H9 (cell line): ENCODE measurements around the gene ZMYM3. TPM values are rescaled to one million over a fixed set of nuclear protein-coding genes. Genes with fewer than 3 reads are reported as not detected.

Experiments
- DNase-seq: peaks from one replicate; pipeline ENCODE4 v3.0.0-alpha.2; 2017
- H2AFZ ChIP-seq: one replicate; pipeline ENCODE4 v1.6.1; 2013; ENCODE audit warnings: mild to moderate bottlenecking, low read length, control low read depth, moderate library complexity
- H2AK5ac ChIP-seq: 2 replicates; pipeline ENCODE4 v1.6.1; 2013; ENCODE audit warnings: low read length, control low read depth, mixed read lengths; ENCODE audit not compliant: insufficient read length
- H2BK120ac ChIP-seq: one replicate; pipeline ENCODE4 v1.6.1; 2013; ENCODE audit warnings: low read depth, mild to moderate bottlenecking, low read length, control low read depth, inconsistent platforms; ENCODE audit not compliant: poor library complexity, severe bottlenecking
- H2BK12ac ChIP-seq: 2 replicates; pipeline ENCODE4 v1.6.1; 2013; ENCODE audit warnings: low read length, control low read depth, mixed read lengths, low read depth; ENCODE audit not compliant: insufficient read length
- H2BK15ac ChIP-seq: 2 replicates; pipeline ENCODE4 v1.6.1; 2013; ENCODE audit warnings: low read depth, low read length, control low read depth
- H2BK20ac ChIP-seq: one replicate; pipeline ENCODE4 v1.6.1; 2013; ENCODE audit warnings: low read depth, mild to moderate bottlenecking, low read length, control low read depth, inconsistent platforms; ENCODE audit not compliant: poor library complexity, severe bottlenecking
- H2BK5ac ChIP-seq: 2 replicates; pipeline ENCODE4 v1.6.1; 2013; ENCODE audit warnings: low read length, control low read depth, mixed read lengths; ENCODE audit not compliant: insufficient read length
- H3K14ac ChIP-seq: 2 replicates; pipeline ENCODE4 v1.6.1; 2013; ENCODE audit warnings: low read length, control low read depth; ENCODE audit not compliant: insufficient read depth
- H3K18ac ChIP-seq: 2 replicates; pipeline ENCODE4 v1.6.1; 2013; ENCODE audit warnings: low read depth, mild to moderate bottlenecking, mixed read lengths, low read length, control low read depth; ENCODE audit not compliant: insufficient read length
- H3K23ac ChIP-seq: 2 replicates; pipeline ENCODE4 v1.6.1; 2013; ENCODE audit warnings: low read length, control low read depth, mixed read lengths, low read depth; ENCODE audit not compliant: insufficient read length
- H3K23me2 ChIP-seq: 2 replicates; pipeline ENCODE4 v1.6.1; 2013; ENCODE audit warnings: low read depth, mild to moderate bottlenecking, mixed read lengths, low read length, control low read depth; ENCODE audit not compliant: insufficient read length, poor library complexity, severe bottlenecking
- H3K27ac ChIP-seq: 2 replicates; pipeline ENCODE4 v1.5.1; 2013; ENCODE audit warnings: low read length, control low read depth, mixed read lengths, low read depth; ENCODE audit not compliant: insufficient read length
- H3K27me3 ChIP-seq: 2 replicates; pipeline ENCODE4 v1.6.1; 2013; ENCODE audit warnings: low read length, control low read depth, inconsistent platforms; ENCODE audit not compliant: insufficient read depth
- H3K4ac ChIP-seq: 2 replicates; pipeline ENCODE4 v1.6.1; 2013; ENCODE audit warnings: low read depth, mild to moderate bottlenecking, control low read depth, inconsistent platforms, low read length, moderate library complexity
- H3K4me1 ChIP-seq: 2 replicates; pipeline ENCODE4 v1.6.1; 2013; ENCODE audit warnings: low read length, control low read depth, inconsistent platforms; ENCODE audit not compliant: insufficient read depth
- H3K4me2 ChIP-seq: 2 replicates; pipeline ENCODE4 v1.6.1; 2013; ENCODE audit warnings: low read length, control low read depth, mixed read lengths; ENCODE audit not compliant: insufficient read length, insufficient read depth
- H3K56ac ChIP-seq: 2 replicates; pipeline ENCODE4 v1.6.1; 2013; ENCODE audit warnings: low read depth, mild to moderate bottlenecking, mixed read lengths, low read length, control low read depth; ENCODE audit not compliant: insufficient read length
- H3K79me1 ChIP-seq: 2 replicates; pipeline ENCODE4 v1.6.1; 2013; ENCODE audit warnings: low read depth, mild to moderate bottlenecking, moderate library complexity, low read length, control low read depth, inconsistent platforms; ENCODE audit not compliant: insufficient read depth, poor library complexity, severe bottlenecking
- H3K79me2 ChIP-seq: 2 replicates; pipeline ENCODE4 v1.6.1; 2013; ENCODE audit warnings: low read length, control low read depth, inconsistent platforms; ENCODE audit not compliant: insufficient read depth
- H3K9ac ChIP-seq: 2 replicates; pipeline ENCODE4 v1.6.1; 2013; ENCODE audit warnings: low read length, control low read depth, mixed read lengths; ENCODE audit not compliant: insufficient read length; ENCODE audit errors: extremely low read depth
- H3K9me3 ChIP-seq: one replicate; pipeline ENCODE4 v1.6.1; 2013; ENCODE audit warnings: low read depth, low read length, inconsistent platforms; ENCODE audit not compliant: control insufficient read depth
- H3T11ph ChIP-seq: one replicate; pipeline ENCODE4 v1.6.1; 2013; ENCODE audit warnings: mild to moderate bottlenecking, low read length, control low read depth, inconsistent platforms
- H4K20me1 ChIP-seq: one replicate; pipeline ENCODE4 v1.6.1; 2013; ENCODE audit not compliant: control insufficient read depth, insufficient read length, insufficient read depth
- H4K5ac ChIP-seq: 2 replicates; pipeline ENCODE4 v1.6.1; 2013; ENCODE audit warnings: low read depth, mild to moderate bottlenecking, mixed read lengths, low read length, control low read depth; ENCODE audit not compliant: insufficient read length
- H4K8ac ChIP-seq: replicated peaks from 2 replicates; pipeline ENCODE4 v1.6.1; 2013; ENCODE audit warnings: low read length, control low read depth, mixed read lengths, low read depth; ENCODE audit not compliant: insufficient read length
- H4K91ac ChIP-seq: 2 replicates; pipeline ENCODE4 v1.6.1; 2013; ENCODE audit warnings: low read depth, mild to moderate bottlenecking, moderate library complexity, mixed read lengths, low read length, control low read depth; ENCODE audit not compliant: insufficient read length
- H3K27ac Mint-ChIP-seq, 3 experiments: 2 replicates in 2 of 3; 3 replicates in 1 of 3; pipeline ENCODE4 v1.8.0; 2020 to 2021; ENCODE audit warnings: mixed read lengths in 3 of 3, mild to moderate bottlenecking in 1 of 3, moderate library complexity in 1 of 3
- H3K27me3 Mint-ChIP-seq: 2 replicates; pipeline ENCODE4 v1.8.0; 2021; ENCODE audit warnings: low read depth, mild to moderate bottlenecking, moderate library complexity, mixed read lengths
- H3K36me3 Mint-ChIP-seq, 3 experiments: 2 replicates in 2 of 3; 3 replicates in 1 of 3; pipeline ENCODE4 v1.8.0; 2020 to 2021; ENCODE audit warnings: low read depth in 3 of 3, mixed read lengths in 3 of 3; ENCODE audit not compliant: insufficient read depth in 1 of 3
- H3K4me1 Mint-ChIP-seq, 2 experiments: 2 replicates each; pipeline ENCODE4 v1.8.0; 2020; ENCODE audit warnings: mixed read lengths in 2 of 2
- H3K4me3 Mint-ChIP-seq, 2 experiments: 2 replicates in 1 of 2; 3 replicates in 1 of 2; pipeline ENCODE4 v1.8.0; 2020 to 2021; ENCODE audit warnings: mild to moderate bottlenecking in 2 of 2, mixed read lengths in 2 of 2, moderate library complexity in 1 of 2
- H3K9me3 Mint-ChIP-seq, 2 experiments: 2 replicates in 1 of 2; 3 replicates in 1 of 2; pipeline ENCODE4 v1.8.0; 2020; ENCODE audit warnings: mild to moderate bottlenecking in 2 of 2, mixed read lengths in 2 of 2, moderate library complexity in 1 of 2
- CTCF ChIP-seq: fragments of 200-600 bp; sonication (generic); conservative IDR thresholded peaks from 3 replicates; pipeline ENCODE4 v1.8.0; 2021; ENCODE audit warnings: antibody characterized with exemption, mild to moderate bottlenecking
- WGBS: extraction: QIAGEN DNeasy Blood & Tissue Kit; methylation state at CpG from one replicate; pipeline ENCODE4 v1.1.7; 2013; ENCODE audit warnings: missing lambda C conversion rate, low lambda C conversion rate, mixed read lengths; ENCODE audit not compliant: insufficient read length; ENCODE audit errors: extremely low coverage; 5-methylcytosine and 5-hydroxymethylcytosine counted together
- total RNA-seq: library from RNA; stranded (reverse); gene quantifications from 2 replicates; pipeline ENCODE4 v1.2.1, GENCODE V29; 2021

The ZMYM3 gene
- total RNA-seq, 1 experiment from 2014 or later, result 86.5 TPM

GRCh38 chrX:71214604-71215337, 39.2 kb downstream of the ZMYM3 start:
- Mint-ChIP-seq H3K9me3 (peaks cover 68 to 71% of the 10 kb centered on the region in 2 experiments), H3K4me3 (no peak overlapping the region), H3K27me3 (peaks cover 4% of the 10 kb centered on the region), H3K4me1 (peaks cover 9 to 29% of the 10 kb centered on the region in 2 experiments), H3K27ac (peak overlapping the region in 1 of 3 experiments; percentile 65; a peak in 1 of 7 replicates), H3K36me3 (peaks cover 0 to 2% (median 2%) of the 10 kb centered on the region in 3 experiments; a peak in 4 of 7 replicates)
- no peak overlapping the region for H4K5ac ChIP-seq
- no peak for DNase-seq
- no peak overlapping the region for H2AFZ ChIP-seq
- no peaks in the 10 kb centered on the region for H3K79me1 ChIP-seq
- H3K23ac ChIP-seq, result no peak overlapping the region
- no peak overlapping the region for H3K4ac ChIP-seq
- no peak overlapping the region for H4K91ac ChIP-seq
- H2BK5ac ChIP-seq, result no peak overlapping the region
- no peak overlapping the region for H3K56ac ChIP-seq
- H3K14ac ChIP-seq, result no peak overlapping the region
- TF ChIP-seq CTCF, result no peak
- no peaks in the 10 kb centered on the region for H3K23me2 ChIP-seq
- no peaks in the 10 kb centered on the region for H3K79me2 ChIP-seq
- H3T11ph ChIP-seq, result no peak overlapping the region
- H3K4me1 ChIP-seq, result no peaks in the 10 kb centered on the region
- H4K20me1 ChIP-seq, result no peaks in the 10 kb centered on the region
- no peak overlapping the region for H3K27ac ChIP-seq
- WGBS, result no CpG with 5 or more reads among the region's 5 CpGs
- H2AK5ac ChIP-seq, result no peak overlapping the region
- H3K27me3 ChIP-seq, result no peaks in the 10 kb centered on the region
- no peak overlapping the region for H3K4me2 ChIP-seq
- no peak overlapping the region for H3K9ac ChIP-seq
- no peak overlapping the region for H4K8ac ChIP-seq
- H2BK12ac ChIP-seq, result no peak overlapping the region
- no peak overlapping the region for H3K18ac ChIP-seq
- H2BK15ac ChIP-seq, result no peak overlapping the region
- H3K9me3 ChIP-seq, result peaks cover 17% of the 10 kb centered on the region
- H2BK120ac ChIP-seq, result no peak overlapping the region
- no peak overlapping the region for H2BK20ac ChIP-seq
